Endothelial cell of coronary artery (primary cell): ENCODE results near the gene PFDN4. TPM values are rescaled to one million over a fixed set of nuclear protein-coding genes. Genes with fewer than 3 reads are reported as not detected.

Experiments used
- total RNA-seq: library from RNA; depleted of rRNA; stranded (reverse); fragments of >200 nt; gene quantifications from 2 replicates; pipeline ENCODE4 v1.2.3, GENCODE V29; 2014

Gene PFDN4
- total RNA-seq: 79.2 and 88.1 TPM in 2 replicates

GRCh38 chr20:54207743-54208547, at the start of gene PFDN4:
TSS of gene PFDN4 (plus strand) at chr20:54208087. CDS start at chr20:54208101, 14 bp downstream.

DNA sequence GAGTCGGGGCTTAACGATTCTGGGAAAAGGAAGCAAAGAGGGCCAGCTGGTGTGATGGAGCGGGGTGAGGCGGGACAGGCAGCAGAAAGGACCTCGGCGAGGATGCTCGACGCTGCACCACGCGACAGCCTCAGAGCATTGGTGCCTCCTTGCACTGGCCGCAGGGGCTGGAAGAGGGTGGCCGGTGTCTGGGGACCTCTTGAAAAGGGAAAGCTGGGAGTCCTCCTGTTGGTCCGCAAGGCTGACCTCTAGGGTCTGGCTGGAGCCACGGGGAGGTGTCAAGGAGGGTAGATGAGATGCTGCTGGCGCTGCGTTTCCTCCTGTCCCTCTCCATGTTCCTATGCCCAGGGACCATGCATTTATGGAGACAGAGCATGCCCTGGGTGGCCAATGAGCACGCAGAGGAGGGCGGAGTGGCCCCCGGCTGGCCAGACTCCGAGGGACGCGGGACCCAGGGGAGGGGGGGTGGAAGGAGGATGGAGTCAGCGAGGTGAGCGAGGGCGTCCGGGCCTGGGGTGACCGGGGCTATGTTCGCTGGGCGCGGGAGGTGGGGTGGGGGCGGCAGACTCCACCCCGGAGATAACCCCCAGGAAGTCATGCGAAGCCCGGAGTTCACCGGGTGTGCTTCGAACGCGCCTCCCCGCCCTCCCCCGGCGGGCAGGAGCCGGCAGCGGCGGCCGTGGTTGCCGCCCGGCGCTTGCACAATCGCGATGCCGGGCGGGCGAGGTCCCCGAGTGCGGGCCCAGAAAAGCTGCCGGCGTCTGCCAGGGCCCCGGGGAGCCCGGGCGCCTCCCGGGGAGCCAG, 34.0 kb upstream of the PFDN4 start, which contains the start of gene CYP24A1:
CYP24A1 (minus strand) TSS at position 334 of the 804 bp plus-strand sequence. CDS start 407 bp downstream, outside the sequence.

Other genes starting within 250 kb of the PFDN4 start
- gene BCAS1, start 137.5 kb upstream of the PFDN4 start, total RNA-seq: under 0.01 TPM in 1 of 2 replicates, not detected in the other
- gene CYP24A1, start 34.1 kb upstream of the PFDN4 start, total RNA-seq: not detected in 2 replicates